ENCODE measurements around the gene ST6GALNAC5.
"Not testable (repeated sequence)": the region's sequence is repeated elsewhere in the genome, so short reads cannot be mapped to it uniquely, and the experiment has no call there.

ST6GALNAC5 gene

DNA sequence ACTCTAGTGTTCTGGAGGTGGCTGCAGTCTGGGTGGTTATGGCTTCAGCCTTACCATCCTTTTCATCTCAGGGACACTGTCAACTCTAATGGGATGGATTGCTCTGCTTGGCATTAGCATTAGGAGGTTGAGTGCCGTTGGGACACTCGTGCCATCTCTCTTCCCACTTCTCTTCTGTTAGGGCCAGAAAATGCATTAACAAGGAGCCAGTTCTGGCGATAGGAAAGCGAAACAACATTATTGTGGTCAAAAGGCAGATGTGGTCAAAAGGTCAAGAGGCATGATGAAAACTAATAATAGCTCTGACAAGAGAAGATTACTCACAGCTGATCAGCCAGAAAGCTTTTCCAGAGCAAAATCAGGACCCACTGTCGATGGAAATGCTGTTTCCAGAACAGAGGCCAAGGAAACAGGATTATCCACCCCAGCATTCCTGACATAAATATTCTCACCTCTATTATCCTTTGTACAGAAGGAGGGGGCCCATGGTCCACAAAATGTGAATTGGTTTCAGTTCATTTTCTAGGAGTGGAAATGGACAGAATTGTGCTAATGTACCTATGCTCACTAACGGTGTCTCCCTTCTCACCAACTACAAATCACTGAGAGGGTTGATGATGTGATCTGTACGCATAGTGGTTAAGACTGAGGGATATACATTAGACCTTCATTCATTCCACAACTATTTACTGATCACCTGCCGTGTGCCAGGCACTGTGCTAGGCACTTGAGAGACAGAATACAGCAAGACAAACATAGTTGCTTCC is 72.0 kb downstream of the ST6GALNAC5 start:
- no peak for DNase-seq (ENCODE audit: low read depth)

DNA sequence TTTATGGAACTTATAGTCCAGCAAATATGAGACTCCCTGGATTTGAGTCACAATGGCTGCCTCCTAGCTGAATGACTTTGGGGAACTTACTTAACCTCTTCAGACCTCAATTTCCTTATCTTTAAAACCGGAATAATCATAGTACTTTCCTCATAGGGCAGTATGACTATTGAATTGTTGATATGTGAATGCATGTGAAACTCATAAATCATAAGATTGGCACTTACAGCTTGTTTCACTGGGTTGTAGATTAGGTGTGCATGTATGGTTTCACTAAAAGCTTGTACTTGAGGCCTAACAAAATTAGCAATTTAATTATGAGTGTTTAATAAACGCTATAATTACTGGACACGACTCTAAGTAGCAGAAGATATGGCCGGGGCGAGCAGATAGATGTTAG is 72.5 kb downstream of the ST6GALNAC5 start:
- DNase-seq (ENCODE audit: low read depth), result no peak

DNA sequence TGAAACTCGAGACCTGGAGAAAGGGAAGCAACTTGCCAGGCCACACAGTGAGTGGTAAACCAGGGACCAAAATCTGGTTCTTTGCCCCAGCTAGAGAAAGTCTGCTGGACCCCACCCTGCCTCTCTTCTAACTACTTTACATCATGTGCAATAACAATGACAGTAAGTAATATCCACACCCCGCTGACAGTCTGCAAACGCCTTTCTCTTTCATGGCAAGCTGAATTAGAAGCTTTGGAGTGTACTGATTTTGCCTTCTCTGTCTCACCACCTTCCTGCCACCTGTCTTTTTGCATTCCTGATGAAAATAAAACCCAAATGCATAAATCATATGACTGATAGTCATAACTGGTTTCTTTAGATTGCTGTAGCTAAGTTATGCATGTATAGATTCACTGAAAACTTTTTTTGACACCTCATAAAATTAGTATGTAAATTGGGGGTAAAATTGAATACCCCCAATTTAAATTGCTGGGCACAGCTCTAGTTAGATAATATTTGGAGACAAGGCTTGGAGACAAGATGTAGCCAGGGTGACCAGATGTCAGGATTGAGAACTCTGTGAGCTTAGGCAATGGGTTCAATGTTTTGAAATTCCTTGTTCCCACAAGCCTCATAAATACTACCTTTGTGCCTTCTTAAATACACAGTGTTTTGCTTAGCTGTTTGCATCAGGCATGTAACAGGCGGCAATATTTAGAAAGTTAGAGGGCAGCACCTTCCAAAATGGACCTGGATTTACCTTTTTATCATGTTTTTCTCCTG is 73.5 kb downstream of the ST6GALNAC5 start:
- DNase-seq (ENCODE audit: low read depth), result no peak

DNA sequence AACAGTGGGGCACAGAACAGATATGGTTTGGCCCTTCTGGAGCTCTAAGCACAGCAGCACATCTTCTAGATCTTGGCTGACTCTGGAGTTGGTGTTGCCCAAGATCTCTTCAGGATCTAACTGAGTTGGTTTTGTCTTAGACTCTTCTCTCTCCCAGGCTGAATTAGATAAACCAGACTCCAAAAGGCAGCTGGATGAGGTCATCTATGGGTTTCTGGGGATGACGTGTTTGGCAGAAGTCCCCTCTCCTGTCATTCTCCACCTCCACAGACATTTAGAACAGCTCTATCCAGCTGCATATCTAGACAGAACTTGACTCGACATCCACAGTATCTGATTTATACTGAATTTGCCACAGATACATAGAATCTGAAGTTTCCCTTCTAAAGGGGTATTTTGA is 75.3 kb downstream of the ST6GALNAC5 start:
- DNase-seq (ENCODE audit: low read depth), result no peak

DNA sequence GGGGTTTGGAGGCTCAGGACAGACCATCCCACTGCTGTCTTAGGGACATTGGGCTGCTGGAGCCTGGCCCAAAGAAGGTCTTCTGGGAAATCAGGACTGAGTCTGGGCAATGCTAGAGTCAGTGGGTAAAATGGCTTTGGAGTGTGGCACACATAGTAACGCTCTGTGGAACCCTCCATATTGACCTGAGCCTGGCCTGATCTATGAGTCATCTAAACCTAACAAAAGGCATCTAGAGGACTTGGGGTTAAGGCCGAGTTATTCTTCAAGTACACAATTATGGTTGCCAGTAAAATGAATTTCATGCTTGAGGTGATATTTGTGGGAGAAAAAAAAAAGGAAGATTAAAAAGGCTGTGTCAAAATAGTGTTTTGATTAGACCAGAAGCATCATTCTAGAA is 77.7 kb downstream of the ST6GALNAC5 start:
- no peak for DNase-seq (ENCODE audit: low read depth)

DNA sequence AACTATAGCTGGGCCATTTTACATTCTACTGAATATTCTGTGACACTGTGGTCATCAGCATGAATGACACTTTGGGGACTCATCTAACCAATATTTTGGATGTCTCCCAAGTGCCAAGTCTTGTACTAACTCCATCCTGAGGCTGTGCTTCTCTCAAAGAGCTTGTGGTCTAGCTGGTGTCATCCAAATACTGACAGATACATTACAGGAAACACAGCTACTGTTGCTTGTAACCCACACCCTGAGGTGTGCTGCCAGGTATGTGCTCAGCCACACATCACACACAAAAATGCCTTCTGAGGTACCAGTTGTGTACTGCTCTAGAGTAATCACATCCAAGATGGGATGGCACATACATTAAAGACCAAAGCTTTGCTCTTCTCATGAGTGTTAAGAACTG is 81.6 kb downstream of the ST6GALNAC5 start:
- DNase-seq (ENCODE audit: low read depth), result no peak

DNA sequence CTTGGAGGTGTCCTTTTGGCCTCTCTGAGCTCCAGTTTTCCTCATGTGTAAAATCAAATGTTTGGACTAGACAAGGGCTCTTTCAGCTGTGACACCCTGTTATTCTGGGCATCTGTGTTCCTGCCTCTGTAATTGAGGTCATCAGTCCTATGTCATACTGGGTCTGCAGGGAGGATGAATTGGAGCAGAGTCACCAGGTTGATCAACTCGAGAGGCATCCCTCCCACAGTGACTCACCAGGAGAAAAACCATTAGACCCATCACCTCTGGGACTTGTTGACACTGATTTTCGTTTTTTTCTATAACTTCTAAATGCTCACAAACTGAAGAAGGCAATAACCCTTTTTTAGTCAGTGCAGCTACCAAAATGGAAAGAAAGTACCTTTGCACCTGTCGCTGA is 82.2 kb downstream of the ST6GALNAC5 start:
- DNase-seq (ENCODE audit: low read depth), result no peak

DNA sequence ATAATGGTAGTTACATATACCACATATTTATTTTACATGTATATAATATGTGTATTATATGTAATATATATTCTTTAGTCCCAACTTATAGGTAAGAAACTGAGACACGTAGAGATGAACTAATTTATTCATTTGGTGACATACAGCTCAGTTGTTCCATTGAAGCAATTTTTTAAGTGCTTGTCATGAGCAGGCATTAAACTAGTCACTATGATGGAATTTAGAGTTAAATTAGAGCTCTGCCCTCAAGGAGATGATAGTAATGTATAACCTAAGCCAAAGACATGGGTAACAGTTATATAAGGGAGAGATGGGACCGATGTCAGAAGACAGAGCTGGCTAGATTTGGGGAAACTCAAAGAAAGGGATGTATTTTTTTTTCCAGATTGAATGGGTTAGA is 83.0 kb downstream of the ST6GALNAC5 start:
- DNase-seq (ENCODE audit: low read depth), result no peak

DNA sequence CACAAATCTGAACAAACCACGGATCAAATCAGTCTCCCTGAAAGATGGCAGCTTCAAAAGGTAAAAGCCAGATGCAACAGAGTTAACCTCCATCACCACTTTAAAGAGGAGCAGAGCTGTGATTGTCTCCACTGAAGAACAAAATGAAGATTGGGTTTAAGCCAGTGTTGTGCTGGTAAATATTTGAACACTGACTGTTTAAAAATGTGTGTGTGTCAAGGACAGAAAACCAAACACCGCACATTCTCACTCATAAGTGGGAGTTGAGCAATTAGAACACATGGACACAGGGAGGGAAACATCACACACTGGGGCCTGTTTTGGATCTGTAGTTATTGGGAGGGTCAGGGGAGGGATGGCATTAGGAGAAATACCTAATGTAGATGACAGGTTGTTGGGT is 83.9 kb downstream of the ST6GALNAC5 start:
- DNase-seq (ENCODE audit: low read depth), result no peak

DNA sequence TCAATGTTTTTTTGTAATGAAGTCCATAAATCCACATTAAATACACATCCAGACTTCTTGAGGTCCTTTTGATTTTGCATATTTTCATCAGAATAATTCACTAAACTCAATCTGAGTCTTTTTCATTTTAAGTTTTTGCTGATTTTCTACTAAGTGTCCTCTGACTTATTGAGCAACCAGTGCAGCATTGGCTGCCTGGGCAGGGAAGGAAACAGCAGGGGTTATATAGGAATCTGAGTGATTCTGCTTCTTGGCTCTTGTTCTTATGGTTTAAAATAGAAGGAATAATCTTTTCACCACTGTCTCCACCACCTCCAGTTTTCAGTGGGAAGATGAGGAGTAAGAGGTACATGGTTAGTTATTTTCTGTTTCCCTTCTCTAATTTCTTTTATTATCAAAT is 88.4 kb downstream of the ST6GALNAC5 start:
- no peak for DNase-seq (ENCODE audit: low read depth)

DNA sequence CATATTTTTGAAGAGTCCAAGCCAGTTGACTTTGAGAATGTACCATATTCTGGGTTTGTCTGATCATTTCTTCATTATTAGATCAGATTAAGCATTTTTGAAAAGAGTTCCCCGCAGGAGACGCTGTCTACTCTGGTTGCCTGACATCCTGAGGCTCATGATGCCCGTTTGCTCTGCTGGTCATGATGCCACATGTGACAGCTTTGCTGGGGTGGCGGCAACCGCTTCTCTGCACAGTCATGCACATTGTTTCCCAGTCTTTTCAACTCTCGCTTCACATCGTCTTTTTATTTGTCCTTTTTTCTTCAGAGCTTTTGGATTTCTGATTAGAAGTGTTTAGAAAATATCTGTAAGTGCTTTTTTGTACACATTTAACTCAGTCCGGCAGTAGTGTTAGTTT is 90.7 kb downstream of the ST6GALNAC5 start:
- no peak for DNase-seq (ENCODE audit: low read depth)

DNA sequence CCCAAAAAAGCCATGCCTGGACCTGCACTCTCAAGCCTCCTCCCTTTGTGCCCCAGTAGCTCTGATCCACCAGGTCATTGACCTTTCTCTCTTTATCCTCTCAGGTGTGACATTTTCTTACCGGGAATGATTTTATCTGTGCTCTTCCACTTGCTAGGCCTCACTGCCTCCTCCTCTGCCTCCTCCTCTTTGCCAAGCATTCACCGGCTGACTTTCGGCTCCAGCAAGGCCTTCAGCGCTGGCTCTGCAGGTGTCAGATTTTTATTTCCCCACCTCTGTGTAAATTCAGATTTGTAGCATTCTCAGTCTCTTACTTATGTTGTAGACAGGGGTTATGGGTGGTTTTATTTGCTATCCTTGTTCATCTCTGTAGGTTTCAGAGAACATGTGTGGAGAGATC is 91.5 kb downstream of the ST6GALNAC5 start:
- no peak for DNase-seq (ENCODE audit: low read depth)

DNA sequence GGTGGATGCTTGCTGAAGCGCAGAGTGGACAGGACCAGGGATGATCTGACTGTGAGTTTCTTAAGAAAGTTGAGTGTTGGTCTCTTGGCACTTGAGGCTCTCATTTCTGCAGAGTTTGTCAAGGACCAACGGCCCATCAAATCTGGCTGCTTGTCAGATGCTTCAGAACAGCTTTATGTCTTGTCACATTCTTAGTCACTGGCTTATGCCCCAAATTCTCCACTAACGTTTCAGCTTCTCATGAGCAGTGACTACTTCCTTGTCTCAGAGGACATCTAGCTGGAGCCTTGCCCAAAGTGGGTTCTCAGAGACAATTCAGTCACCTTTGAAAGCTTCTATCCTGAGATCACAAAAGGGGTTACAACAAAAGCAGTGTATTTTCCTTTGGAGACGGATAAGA is 92.3 kb downstream of the ST6GALNAC5 start:
- no peak for DNase-seq (ENCODE audit: low read depth)

DNA sequence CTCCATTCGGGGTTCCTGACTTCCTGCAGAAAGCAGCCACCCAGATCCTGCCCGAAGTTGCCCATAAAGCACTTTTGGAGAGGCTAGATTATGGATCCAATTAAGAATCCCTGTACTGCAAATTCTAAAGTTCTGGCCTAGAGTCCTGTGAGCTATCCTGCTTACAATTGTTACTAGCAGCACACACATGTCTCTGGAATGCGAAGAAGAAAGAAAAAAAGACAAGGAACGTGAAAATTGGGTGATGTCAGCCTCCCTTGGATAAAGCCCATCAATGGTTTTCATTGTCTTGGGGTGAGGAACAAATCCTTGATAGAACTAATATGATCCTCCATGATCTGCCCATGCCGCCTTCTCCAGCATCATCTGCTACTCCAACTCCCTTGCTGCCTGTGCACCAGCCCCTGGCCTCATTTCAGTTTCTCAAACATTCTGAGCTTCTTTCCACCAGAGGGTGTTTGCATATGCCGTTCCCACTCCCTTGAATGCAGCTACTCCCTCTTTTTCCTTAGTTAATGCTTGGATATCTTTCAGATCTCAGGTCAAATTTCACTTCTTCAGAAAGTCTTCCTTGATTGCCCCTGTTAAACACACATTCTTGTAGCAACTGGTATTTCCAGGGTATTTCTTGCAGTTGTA is 94.0 kb downstream of the ST6GALNAC5 start:
- DNase-seq (ENCODE audit: low read depth), result no peak

DNA sequence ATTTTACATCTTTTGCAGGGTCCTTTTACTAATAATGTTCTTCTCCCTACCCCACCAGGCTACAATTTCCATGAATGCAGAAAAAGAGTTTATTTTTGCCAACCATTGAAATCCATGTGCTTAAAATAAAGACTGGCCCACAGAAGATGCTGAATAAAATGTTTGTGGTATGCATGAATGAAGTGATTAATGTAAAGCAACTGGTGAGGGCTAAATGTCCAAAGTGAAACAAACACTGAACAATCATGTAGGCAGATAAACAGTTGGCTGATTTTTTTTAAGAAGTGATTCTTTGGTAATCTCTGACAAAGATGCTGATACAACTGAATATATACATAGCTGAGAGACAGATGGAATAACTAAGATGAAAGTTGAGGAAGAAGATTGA is 94.5 kb downstream of the ST6GALNAC5 start:
- no peak for DNase-seq (ENCODE audit: low read depth)

DNA sequence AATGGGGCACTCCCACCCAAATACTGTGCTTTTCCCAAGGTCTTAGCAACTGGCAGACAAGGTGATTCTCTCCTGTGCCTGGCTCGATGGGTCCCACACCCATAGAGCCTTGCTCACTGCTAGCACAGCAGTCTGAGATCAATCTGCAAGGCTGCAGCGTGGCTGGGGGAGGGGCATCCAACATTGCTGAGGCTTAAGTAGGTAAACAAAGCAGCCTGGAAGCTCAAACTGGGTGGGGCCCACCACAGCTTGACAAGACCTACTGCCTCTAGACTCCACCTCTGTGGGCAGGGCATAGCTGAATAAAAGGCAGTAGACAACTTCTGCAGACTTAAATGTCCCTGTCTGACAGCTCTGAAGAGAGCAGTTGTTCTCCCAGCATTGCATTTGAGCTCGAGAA is 114.0 kb downstream of the ST6GALNAC5 start:
- DNase-seq (ENCODE audit: low read depth), result not testable (repeated sequence)

DNA sequence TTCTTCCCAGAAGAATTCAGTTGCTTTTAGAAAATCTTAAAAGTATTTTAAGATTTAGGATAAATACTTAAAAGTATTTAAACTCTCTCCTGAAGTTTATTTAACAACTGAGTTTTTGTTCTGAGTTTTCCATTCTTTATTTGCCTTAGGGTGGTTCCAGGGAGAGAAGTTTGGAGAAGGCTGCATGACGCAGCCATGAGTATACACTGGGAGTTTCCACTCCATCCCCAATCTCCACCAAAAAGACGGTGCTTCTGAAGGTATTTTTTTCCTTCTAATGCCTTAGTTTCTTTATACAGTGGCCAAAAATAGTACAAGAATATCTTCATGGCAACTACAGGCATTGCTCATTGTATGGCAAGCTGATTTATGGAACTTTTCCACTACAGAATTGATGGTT is 122.7 kb downstream of the ST6GALNAC5 start:
- DNase-seq (ENCODE audit: low read depth), result no peak

DNA sequence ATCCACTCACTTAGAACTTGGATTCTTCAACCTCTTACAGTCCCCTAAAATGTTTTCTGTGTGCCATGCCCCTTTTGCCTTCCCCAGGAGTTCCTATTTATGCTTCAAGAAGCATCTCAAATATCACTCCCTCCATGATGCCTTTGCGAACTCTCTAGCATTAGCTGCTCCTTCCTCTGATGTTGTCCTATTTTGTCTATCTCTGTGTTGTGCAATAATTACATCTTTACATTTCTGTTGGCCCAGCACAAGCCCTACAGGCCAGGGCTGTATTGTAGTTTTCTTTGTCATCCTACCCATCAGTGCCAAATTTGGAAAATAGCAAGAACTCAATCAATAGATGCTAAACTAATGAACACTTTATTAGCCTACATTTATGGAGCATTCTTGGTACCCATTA is 125.8 kb downstream of the ST6GALNAC5 start:
- no peak for DNase-seq (ENCODE audit: low read depth)

DNA sequence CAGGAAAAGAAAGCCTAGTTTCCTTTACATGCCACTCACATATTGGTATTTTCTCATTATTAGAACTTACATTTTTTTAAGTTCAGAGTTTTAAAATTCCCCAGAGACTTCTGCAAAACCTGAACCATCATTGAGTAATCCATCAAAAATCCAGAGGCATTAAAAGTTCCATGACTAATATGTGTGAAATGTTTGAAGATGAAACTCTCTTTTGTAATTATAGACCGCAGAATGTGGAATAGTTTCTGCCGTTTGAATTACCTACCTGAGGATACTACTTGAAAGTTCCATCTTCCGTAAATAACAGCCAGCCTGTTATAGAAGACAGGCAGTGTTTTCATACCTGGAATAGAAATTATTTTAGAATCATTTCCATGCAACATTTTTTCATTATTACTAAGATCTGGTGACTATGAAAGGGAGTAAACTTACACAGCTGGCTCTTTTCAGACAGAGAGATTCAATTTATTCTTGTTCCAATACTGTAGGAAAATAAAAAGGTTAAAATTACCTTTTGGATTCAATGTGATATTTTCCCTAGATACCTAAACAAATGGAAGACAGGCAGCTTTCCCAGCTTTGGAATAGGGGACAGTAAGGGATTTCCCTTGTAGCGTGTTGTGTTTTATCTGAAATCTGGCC is 131.4 kb downstream of the ST6GALNAC5 start:
- no peak for DNase-seq (ENCODE audit: low read depth)

DNA sequence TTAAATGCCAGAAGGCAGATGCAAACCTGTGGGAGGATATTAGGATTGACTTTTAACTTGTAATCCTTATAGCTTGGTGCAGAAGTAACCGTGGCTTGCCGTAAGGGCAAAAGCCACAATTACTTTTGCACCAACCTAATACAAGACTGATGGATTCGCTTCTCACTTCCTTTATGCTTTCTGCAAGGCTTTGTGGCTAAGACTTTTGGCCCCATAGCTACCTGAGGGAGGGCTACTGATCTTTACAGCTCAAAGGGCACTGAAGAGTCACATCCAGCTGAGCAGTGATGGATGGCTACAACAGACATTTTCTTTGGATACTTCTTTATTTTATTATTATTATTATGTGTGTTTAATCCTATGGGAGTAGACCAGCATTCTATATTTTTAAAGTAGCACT is 140.4 kb downstream of the ST6GALNAC5 start:
- DNase-seq (ENCODE audit: low read depth), result no peak

DNA sequence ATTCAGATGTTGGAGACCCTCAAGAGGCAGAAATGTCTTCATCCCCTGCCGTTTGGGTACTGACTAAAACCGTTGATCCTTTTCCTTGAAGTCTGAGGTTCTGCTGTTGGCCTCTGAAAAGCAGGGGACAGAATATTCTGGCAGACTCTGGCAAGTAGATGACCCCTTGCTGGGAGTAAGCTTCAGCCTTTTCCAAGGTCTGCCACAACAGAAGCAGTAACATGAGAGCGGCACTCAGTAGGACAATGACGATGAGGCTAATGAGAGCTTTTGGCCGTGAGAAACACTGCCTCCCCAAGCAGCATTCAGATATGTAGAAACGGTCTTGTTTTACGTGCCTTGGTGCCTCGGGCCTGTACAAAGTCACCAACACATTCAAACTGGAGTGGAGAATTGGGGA is 143.7 kb downstream of the ST6GALNAC5 start:
- DNase-seq (ENCODE audit: low read depth), result no peak

DNA sequence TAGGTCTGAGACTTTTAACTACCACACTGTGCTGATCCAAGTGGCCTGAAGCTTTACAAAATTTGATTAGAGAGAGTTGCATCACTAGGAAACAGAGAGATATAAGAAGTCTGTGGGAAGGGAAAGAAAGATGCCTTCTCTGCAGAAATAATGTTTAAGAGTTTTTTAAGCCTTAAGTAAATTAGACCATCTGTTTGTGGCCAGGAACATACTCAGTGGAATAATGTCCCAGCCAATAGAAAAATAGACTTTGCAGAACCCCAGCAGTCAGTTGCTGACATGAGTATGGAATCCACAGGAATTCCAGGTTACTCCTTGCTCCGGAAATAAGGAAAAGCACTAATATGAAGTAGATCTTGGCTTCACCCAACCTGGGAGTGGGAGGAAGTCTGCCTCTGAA is 144.8 kb downstream of the ST6GALNAC5 start:
- no peak for DNase-seq (ENCODE audit: low read depth)
